T-cell (primary cell): ENCODE measurements around the gene PDE6G. TPM values are rescaled to one million over a fixed set of nuclear protein-coding genes. Genes with fewer than 3 reads are reported as not detected.
"Not testable (repeated sequence)": the region's sequence is repeated elsewhere in the genome, so short reads cannot be mapped to it uniquely, and the experiment has no call there.

Experiments
- ATAC-seq, 4 experiments: fragments of 200-7000 bp in 3 of 4; fragments of 150-1000 bp in 1 of 4; cut with Tn5 transposase; replicated peaks in 1 of 4; 1 replicate in 3 of 4; 2 replicates in 1 of 4; pipeline ENCODE4 v1.10.0; 2021; ENCODE audit warnings: moderate library complexity in 3 of 4, mild to moderate bottlenecking in 2 of 4, moderate number of reproducible peaks in 1 of 4
- CTCF ChIA-PET, 2 donors: fragments of 300-600 bp; sonication (Branson Sonifier 250); formaldehyde crosslinking; loops; one replicate each; lab custom pipeline; 2022; ENCODE audit warnings: antibody characterized with exemption in 2 of 2; lab: Charles Lee
- POLR2A ChIA-PET, 2 donors: fragments of 300-600 bp; sonication (Branson Sonifier 250); formaldehyde crosslinking; loops; one replicate each; lab custom pipeline; 2022; ENCODE audit warnings: antibody characterized with exemption in 2 of 2; lab: Charles Lee
- DNase-seq, 35 experiments: peaks; one replicate each; pipeline versions ENCODE4 v3.0.0 to v3.0.0-alpha.2; 2013 to 2023
- H3K27ac ChIP-seq: one replicate; pipeline ENCODE4 v1.5.1; 2013; ENCODE audit warnings: low read length
- H3K27me3 ChIP-seq, 2 experiments: replicated peaks in 1 of 2; 1 replicate in 1 of 2; 2 replicates in 1 of 2; pipeline versions ENCODE4 v1.6.1 to v1.7.0; 2013; ENCODE audit warnings: low read length in 1 of 2, mixed read lengths in 1 of 2; ENCODE audit not compliant: control insufficient read depth in 2 of 2, insufficient read depth in 2 of 2; ENCODE audit errors: extremely low read depth in 1 of 2
- H3K36me3 ChIP-seq, 2 donors: 1 replicate in 1 of 2; 2 replicates in 1 of 2; pipeline versions ENCODE4 v1.6.1 to v1.7.0; 2013; ENCODE audit warnings: low read length in 1 of 2; ENCODE audit not compliant: control insufficient read depth in 2 of 2, insufficient read depth in 1 of 2; ENCODE audit errors: extremely low read depth in 1 of 2
- H3K4me1 ChIP-seq, 2 experiments: 1 replicate in 1 of 2; 2 replicates in 1 of 2; pipeline versions ENCODE4 v1.6.1 to v1.7.0; 2013; ENCODE audit warnings: low read length in 2 of 2, mixed read lengths in 1 of 2; ENCODE audit not compliant: insufficient read depth in 2 of 2, control insufficient read depth in 1 of 2; ENCODE audit errors: extremely low read depth in 1 of 2
- H3K4me3 ChIP-seq, 2 donors: 1 replicate in 1 of 2; 2 replicates in 1 of 2; pipeline versions ENCODE4 v1.5.1 to v1.7.0; 2013; ENCODE audit warnings: mild to moderate bottlenecking in 2 of 2, low read length in 1 of 2, moderate library complexity in 1 of 2; ENCODE audit not compliant: control insufficient read depth in 1 of 2; ENCODE audit errors: extremely low read depth in 1 of 2
- H3K9me3 ChIP-seq: 2 replicates; pipeline ENCODE4 v1.7.0; 2013
- H3K27ac Mint-ChIP-seq, 2 donors: one replicate each; pipeline ENCODE4 v1.8.0; 2020 to 2021; ENCODE audit warnings: mild to moderate bottlenecking in 2 of 2, mixed read lengths in 2 of 2
- H3K27me3 Mint-ChIP-seq, 2 donors: one replicate each; pipeline ENCODE4 v1.8.0; 2021 to 2022; ENCODE audit warnings: mixed read lengths in 2 of 2
- H3K36me3 Mint-ChIP-seq: one replicate; pipeline ENCODE4 v1.8.0; 2021; ENCODE audit warnings: mixed read lengths
- H3K4me1 Mint-ChIP-seq, 3 donors: one replicate each; pipeline ENCODE4 v1.8.0; 2020 to 2022; ENCODE audit warnings: mixed read lengths in 3 of 3, mild to moderate bottlenecking in 1 of 3
- H3K4me3 Mint-ChIP-seq, 3 donors: one replicate each; pipeline ENCODE4 v1.8.0; 2020 to 2022; ENCODE audit warnings: mild to moderate bottlenecking in 3 of 3, mixed read lengths in 3 of 3, moderate library complexity in 3 of 3
- H3K9me3 Mint-ChIP-seq, 3 donors: one replicate each; pipeline ENCODE4 v1.8.0; 2020 to 2022; ENCODE audit warnings: mixed read lengths in 3 of 3
- WGBS: methylation state at CpG from one replicate; pipeline ENCODE4 v1.1.5; 2013; ENCODE audit warnings: missing lambda C conversion rate; ENCODE audit not compliant: insufficient coverage; 5-methylcytosine and 5-hydroxymethylcytosine counted together
- total RNA-seq, 35 experiments: library from RNA in 6 of 35; stranded (reverse) in 6 of 35; fragments of 120-200 nt in 1 of 35; gene quantifications; one replicate each; pipeline versions ENCODE4 v1.2.1 to v1.2.4 and lab custom pipeline; 2013 to 2026

The PDE6G gene
- total RNA-seq, 5 donors from 2014 or later (not counting 1 experiment from before 2014, with no cell fraction given), result 0.33 to 4.6 (median 1.8) TPM

DNA sequence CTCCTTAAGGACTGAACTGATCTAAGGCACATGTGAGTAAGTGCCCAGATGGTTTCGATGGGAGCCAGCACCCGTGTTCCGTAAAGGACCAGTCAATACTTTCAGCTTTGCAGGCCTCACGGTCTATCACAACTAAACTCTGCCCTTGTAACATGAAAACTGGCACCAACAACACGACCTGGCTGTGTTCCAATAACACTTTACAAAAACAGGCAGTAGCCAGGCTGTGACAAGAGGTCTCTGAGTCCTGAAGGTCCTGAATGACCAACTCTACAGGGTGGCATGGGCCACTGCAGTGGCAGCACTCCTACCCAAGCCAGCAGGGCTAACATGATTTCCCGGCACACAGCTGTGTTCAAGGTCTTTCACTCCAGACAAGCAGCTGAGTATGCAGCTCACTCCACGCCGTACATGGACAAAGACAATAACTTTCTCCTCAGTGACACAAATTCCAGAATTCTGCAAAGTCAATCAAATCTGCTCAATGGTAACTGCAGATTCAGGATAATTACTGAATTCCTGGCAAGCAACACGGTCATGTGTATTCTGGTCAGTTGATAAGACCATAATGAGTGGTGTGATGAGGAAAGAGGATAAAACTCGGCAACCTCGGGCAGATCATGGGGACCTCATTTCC is 34.7 kb downstream of the PDE6G start:
- CTCF ChIA-PET, result interaction anchor here in 1 of 2 donors (0.6 kb wide), 1 partner anchor 559 kb away, joined by 3 read pairs; no protein-coding TSS in a partner anchor
- no peak overlapping the region for H3K27ac Mint-ChIP-seq
- H3K27me3 Mint-ChIP-seq, result no peaks in the 10 kb centered on the region
- Histone ChIP-seq H3K4me1 (no peaks in the 10 kb centered on the region), H3K36me3 (peaks cover 28 to 66% of the 10 kb centered on the region in 2 donors), H3K4me3 (no peak overlapping the region), H3K9me3 (no peaks in the 10 kb centered on the region), H3K27ac (no peak overlapping the region), H3K27me3 (no peaks in the 10 kb centered on the region)
- ATAC-seq, result no peak
- no peak for DNase-seq
- H3K4me3 Mint-ChIP-seq, result no peak overlapping the region
- peaks cover 47% of the 10 kb centered on the region for H3K36me3 Mint-ChIP-seq
- 97% methylated on average over 8 of the region's 11 CpGs for WGBS
- POLR2A ChIA-PET, result interaction anchor here in 1 of 2 donors (0.6 kb wide), 1 partner anchor 675 kb away, joined by 4 read pairs; no protein-coding TSS in a partner anchor
- no peaks in the 10 kb centered on the region for H3K9me3 Mint-ChIP-seq
- H3K4me1 Mint-ChIP-seq, result peaks cover 10 to 24% (median 19%) of the 10 kb centered on the region in 3 donors

DNA sequence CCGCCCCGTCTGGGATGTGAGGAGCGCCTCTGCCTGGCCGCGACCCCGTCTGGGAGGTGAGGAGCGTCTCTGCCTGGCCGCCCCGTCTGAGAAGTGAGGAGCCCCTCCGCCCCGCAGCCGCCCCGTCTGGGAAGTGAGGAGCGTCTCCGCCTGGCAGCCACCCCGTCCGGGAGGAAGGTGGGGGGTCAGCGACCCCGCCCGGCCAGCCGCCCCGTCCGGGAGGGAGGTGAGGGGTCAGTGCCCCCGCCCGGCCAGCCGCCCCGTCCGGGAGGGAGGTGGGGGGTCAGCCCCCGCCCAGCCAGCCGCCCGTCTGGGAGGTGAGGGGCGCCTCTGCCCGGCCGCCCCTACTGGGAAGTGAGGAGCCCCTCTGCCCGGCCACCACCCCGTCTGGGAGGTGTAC is 38.0 kb downstream of the PDE6G start:
- peaks cover 35% of the 10 kb centered on the region for H3K36me3 Mint-ChIP-seq
- H3K27ac ChIP-seq, result not testable (repeated sequence)

DNA sequence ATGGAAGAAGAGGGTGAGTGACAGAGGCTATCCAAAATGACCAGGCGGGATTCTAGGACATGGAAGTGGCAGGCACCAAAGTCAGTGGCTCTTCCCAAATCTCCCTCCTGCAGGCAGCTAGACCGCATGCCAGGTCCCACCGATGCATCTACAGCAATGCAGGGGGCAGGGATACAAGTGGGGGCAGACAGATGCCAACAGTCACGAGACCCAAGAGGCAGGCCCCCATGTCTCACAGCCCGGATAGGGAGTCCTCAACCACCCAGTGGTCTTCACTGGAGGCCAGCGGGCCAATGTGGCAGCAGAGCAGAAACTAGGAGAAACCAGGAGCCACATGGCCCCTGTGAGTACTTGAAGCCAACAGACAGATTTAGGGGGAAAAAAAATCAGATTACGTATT is 39.5 kb downstream of the PDE6G start:
- H3K4me3 Mint-ChIP-seq, result no peak overlapping the region
- H3K27ac Mint-ChIP-seq, result no peak overlapping the region

More for the DNA sequence above, 38.0 kb downstream of the PDE6G start:
- Histone ChIP-seq H3K4me1 (peaks cover 0 to 18% of the 10 kb centered on the region in 2 experiments), H3K36me3 (peaks cover 14 to 57% of the 10 kb centered on the region in 2 donors)
- H3K9me3 Mint-ChIP-seq, H3K27me3 Mint-ChIP-seq, H3K4me3 Mint-ChIP-seq, DNase-seq, ATAC-seq, POLR2A ChIA-PET, H3K4me3 ChIP-seq, H3K27ac Mint-ChIP-seq, CTCF ChIA-PET, H3K9me3 ChIP-seq, H3K27me3 ChIP-seq: not testable (repeated sequence)
- WGBS, result 97% methylated on average over 5 of the region's 36 CpGs
- peaks cover 24 to 28% (median 26%) of the 10 kb centered on the region in 3 donors for H3K4me1 Mint-ChIP-seq

DNA sequence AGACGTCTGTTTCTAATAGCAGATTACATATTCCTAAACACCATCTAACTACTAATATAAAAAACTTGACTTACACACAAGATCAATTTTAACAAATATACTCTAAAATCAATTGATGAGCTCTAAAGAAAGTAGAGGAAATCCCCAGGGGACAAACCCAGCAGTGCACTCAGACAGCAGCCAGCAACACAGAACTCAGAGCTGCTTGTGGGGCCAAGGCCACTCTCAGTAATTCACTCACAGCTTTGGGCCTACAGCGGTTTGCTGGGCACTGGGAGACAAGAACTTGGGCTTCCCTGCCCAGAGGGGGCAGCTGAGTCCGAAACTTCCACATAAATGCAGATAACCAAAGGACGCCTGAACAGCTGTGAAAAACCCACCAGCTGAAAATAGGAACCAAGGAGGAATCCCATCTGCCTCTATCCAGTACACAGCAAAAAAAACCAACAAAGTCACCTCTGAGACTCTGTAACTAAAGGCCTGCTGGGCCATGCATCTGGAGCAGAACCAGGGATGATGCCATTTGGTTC is 40.9 kb downstream of the PDE6G start:
- H3K36me3 Mint-ChIP-seq, result peaks cover 25% of the 10 kb centered on the region
- Histone ChIP-seq H3K4me3 (no peak overlapping the region), H3K27ac (no peak overlapping the region), H3K27me3 (no peaks in the 10 kb centered on the region), H3K9me3 (no peaks in the 10 kb centered on the region), H3K4me1 (peaks cover 0 to 18% of the 10 kb centered on the region in 2 experiments), H3K36me3 (peaks cover 13 to 49% of the 10 kb centered on the region in 2 donors)
- ChIA-PET CTCF (no interaction called here), POLR2A (interaction anchor here in 1 of 2 donors (0.7 kb wide), 1 partner anchor 16 kb away, joined by 10 read pairs; no protein-coding TSS in a partner anchor)
- H3K4me3 Mint-ChIP-seq, result no peak overlapping the region
- peak overlapping the region in 1 of 2 donors; percentile 22 for H3K27ac Mint-ChIP-seq
- DNase-seq, result no peak
- no peaks in the 10 kb centered on the region for H3K27me3 Mint-ChIP-seq
- H3K4me1 Mint-ChIP-seq, result peaks cover 21 to 28% (median 25%) of the 10 kb centered on the region in 3 donors
- no peaks in the 10 kb centered on the region for H3K9me3 Mint-ChIP-seq
- WGBS, result 93% methylated on average over 2 of the region's 4 CpGs
- ATAC-seq, result no peak

More for the DNA sequence above, 39.5 kb downstream of the PDE6G start:
- ATAC-seq, result no peak
- no peaks in the 10 kb centered on the region for H3K9me3 Mint-ChIP-seq
- no peak for DNase-seq
- no peak overlapping the region for H3K27ac ChIP-seq
- H3K9me3 ChIP-seq, result no peaks in the 10 kb centered on the region
- peaks cover 19 to 59% of the 10 kb centered on the region in 2 donors for H3K36me3 ChIP-seq
- peaks cover 0 to 18% of the 10 kb centered on the region in 2 experiments for H3K4me1 ChIP-seq
- POLR2A ChIA-PET, result no interaction called here
- CTCF ChIA-PET, result no interaction called here
- peaks cover 25 to 28% (median 26%) of the 10 kb centered on the region in 3 donors for H3K4me1 Mint-ChIP-seq
- H3K4me3 ChIP-seq, result no peak overlapping the region
- no peaks in the 10 kb centered on the region for H3K27me3 Mint-ChIP-seq
- H3K36me3 Mint-ChIP-seq, result peaks cover 38% of the 10 kb centered on the region
- WGBS, result 82% methylated on average over 4 of the region's 7 CpGs
- no peaks in the 10 kb centered on the region for H3K27me3 ChIP-seq

DNA sequence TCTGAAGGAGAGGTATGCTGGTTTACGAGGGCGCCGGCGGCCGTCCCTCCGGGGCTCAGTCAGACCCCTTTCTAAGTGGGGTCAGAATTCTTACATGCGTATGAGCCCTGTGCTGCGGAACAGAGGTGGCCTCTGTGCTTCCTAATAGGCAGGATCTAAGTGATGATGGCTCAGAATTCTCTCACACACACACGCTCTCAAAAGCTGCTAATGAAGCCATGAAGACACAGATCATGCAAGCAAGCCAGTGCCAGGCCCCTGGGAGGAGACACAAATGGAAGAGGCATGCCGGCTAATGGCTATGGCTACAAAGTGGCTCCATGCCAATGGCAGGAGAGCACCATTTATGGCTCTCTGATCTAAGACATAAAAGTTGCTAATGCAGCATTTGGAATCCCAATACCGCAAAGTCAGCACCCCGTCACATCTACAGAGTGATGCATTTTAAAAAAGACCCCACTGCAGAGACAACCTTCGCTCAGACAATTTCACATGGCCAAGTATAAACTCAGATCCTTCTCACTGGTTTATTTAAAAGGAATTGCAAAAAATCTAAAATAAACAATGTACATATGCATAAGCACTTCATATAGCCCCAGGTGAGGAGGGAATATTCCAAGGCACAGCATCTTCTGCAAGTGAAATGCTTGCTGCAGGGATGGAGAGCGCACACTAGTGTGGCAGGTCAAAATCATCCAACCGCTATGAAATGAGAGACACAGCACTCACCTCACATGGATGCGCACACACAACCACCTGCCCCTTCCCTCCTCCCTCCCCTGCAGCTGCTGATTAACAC is 44.0 kb downstream of the PDE6G start:
- no peak overlapping the region for H3K27ac ChIP-seq
- Mint-ChIP-seq H3K27ac (no peak overlapping the region), H3K27me3 (no peaks in the 10 kb centered on the region), H3K9me3 (no peaks in the 10 kb centered on the region), H3K4me3 (no peak overlapping the region), H3K36me3 (peaks cover 25% of the 10 kb centered on the region), H3K4me1 (peaks cover 21 to 27% (median 25%) of the 10 kb centered on the region in 3 donors)
- 100% methylated on average over 6 of the region's 16 CpGs for WGBS
- peaks cover 20 to 68% of the 10 kb centered on the region in 2 donors for H3K36me3 ChIP-seq
- no peaks in the 10 kb centered on the region for H3K27me3 ChIP-seq
- DNase-seq (no peak), ATAC-seq (no peak)
- no peaks in the 10 kb centered on the region for H3K9me3 ChIP-seq
- ChIA-PET POLR2A (interaction anchor here in 1 of 2 donors (0.7 kb wide), 1 partner anchor 589 kb away, joined by 3 read pairs; no protein-coding TSS in a partner anchor), CTCF (interaction anchor here in 1 of 2 donors (0.6 kb wide), 1 partner anchor 12 kb away, joined by 3 read pairs; no protein-coding TSS in a partner anchor)
- H3K4me3 ChIP-seq, result no peak overlapping the region
- H3K4me1 ChIP-seq, result peaks cover 0 to 18% of the 10 kb centered on the region in 2 experiments
